ENCODE results near the gene MCRS1.
"Not testable (repeated sequence)": the region's sequence is repeated elsewhere in the genome, so short reads cannot be mapped to it uniquely, and the experiment has no call there.

- not testable (repeated sequence) for TF ChIP-seq CTCF (IDR thresholded peaks at IDR 0.05; ENCODE audit: low read length); EZH2 (optimal IDR thresholded peaks at IDR 0.05; ENCODE audit: low read depth, low read length)
Measured at GRCh38 chr12:49605539-49605938, 37.6 kb upstream of the MCRS1 start, which contains the start of gene FAM186B.
